Psoas muscle (tissue), 8 donors: ENCODE data around the gene NLRX1. TPM values are rescaled to one million over a fixed set of nuclear protein-coding genes. Genes with fewer than 3 reads are reported as not detected.
A peak's percentile ranks its signal among the peaks of the same experiment; 100 is the strongest.

Experiments
- ATAC-seq, 4 donors: fragments of 200-7000 bp; cut with Tn5 transposase; one replicate each; pipeline ENCODE4 v1.9.1; 2020; ENCODE audit warnings: moderate library complexity in 3 of 4, mild to moderate bottlenecking in 2 of 4
- DNase-seq, 2 donors: peaks; one replicate each; pipeline ENCODE4 v3.0.0-alpha.2; 2020
- H3K27ac ChIP-seq: fragments of 200-600 bp; one replicate; pipeline ENCODE4 v1.8.0; 2022
- H3K27me3 ChIP-seq, 3 donors: fragments of 200-600 bp in 1 of 3; one replicate each; pipeline versions ENCODE4 v1.6.1 to v1.8.0; 2013 to 2022; ENCODE audit warnings: low read length in 2 of 3, mild to moderate bottlenecking in 2 of 3, moderate library complexity in 1 of 3; ENCODE audit not compliant: insufficient read depth in 3 of 3
- H3K36me3 ChIP-seq, 2 donors: fragments of 200-600 bp in 1 of 2; one replicate each; pipeline versions ENCODE4 v1.6.1 to v1.8.0; 2013 to 2022; ENCODE audit warnings: low read depth in 1 of 2, mild to moderate bottlenecking in 1 of 2, moderate library complexity in 1 of 2; ENCODE audit not compliant: insufficient read depth in 1 of 2
- H3K4me1 ChIP-seq: fragments of 200-600 bp; one replicate; pipeline ENCODE4 v1.8.0; 2022
- H3K4me3 ChIP-seq: fragments of 200-600 bp; one replicate; pipeline ENCODE4 v1.8.0; 2022; ENCODE audit warnings: mild to moderate bottlenecking
- H3K9me3 ChIP-seq: fragments of 200-600 bp; one replicate; pipeline ENCODE4 v1.8.0; 2022
- CTCF ChIP-seq: fragments of 200-600 bp; IDR thresholded peaks from one replicate; pipeline ENCODE4 v1.8.0; 2022; ENCODE audit warnings: antibody characterized with exemption
- WGBS, 3 donors: extraction: QIAGEN DNeasy Blood & Tissue Kit; methylation state at CpG; one replicate each; pipeline versions ENCODE4 v1.1.6 to v1.1.7; 2013; 5-methylcytosine and 5-hydroxymethylcytosine counted together
- intact Hi-C, 2 donors: fragments of 100-400 bp; cut with DNase I; formaldehyde crosslinking; loops; one replicate each; pipeline versions ENCODE4 v1.11.0 to v1.14.2; 2022
- polyA plus RNA-seq, 3 donors: library from polyadenylated mRNA; stranded (reverse); fragments of 200-250 nt; gene quantifications; one replicate each; pipeline ENCODE4 v1.2.3, GENCODE V29; 2013
- total RNA-seq, 4 donors: library from RNA; stranded (reverse); fragmentation: NEBNext Ultra II Directional in 2 of 4; extraction: Animal tissue kit (Norgen Biotek cat#: 25700) in 2 of 4; gene quantifications; one replicate each; pipeline versions ENCODE4 v1.2.1 to v1.2.4, GENCODE V29; 2021 to 2023
- donor health status: healthy with polysubstance abuse.
- donor health status: DM: no; HTN: no; CAD: no; lungs with moderate emphysema.
- donor health status: Bipolar disorder and iron deficiency.
- donor health status: healthy.
- donor health status: DM: yes; HTN: yes; CAD: no.
- donor health status: DM: no; HTN: no; CAD: no.
- donor health status: DM: no; HTN: no; CAD: no.
- donor health status: DM: yes; HTN: yes; CAD: no.

Gene NLRX1
- total and polyA plus RNA-seq, 7 donors, result 8.8 to 28.7 (median 18.1) TPM

- H3K4me3 ChIP-seq, result no peak overlapping the region
- 13 to 14% (median 13%) methylated on average over 7 of the region's 7 CpGs for WGBS, 3 donors
- TF ChIP-seq CTCF, result peak; percentile 67
- peaks cover 0 to 6% (median 0%) of the 10 kb centered on the region in 3 donors for H3K27me3 ChIP-seq
- H3K27ac ChIP-seq, result no peak overlapping the region
- no peaks in the 10 kb centered on the region for H3K9me3 ChIP-seq
- H3K4me1 ChIP-seq, result peaks cover 9% of the 10 kb centered on the region
- ATAC-seq (peak; percentile 69 to 87 (median 82)), DNase-seq (peak; percentile 56 to 66)
- intact Hi-C loops, result loop anchor here (1.0 to 10.0 kb wide), 4 partner anchors 47 to 180 kb away; no protein-coding TSS in a partner anchor
- no peaks in the 10 kb centered on the region for H3K36me3 ChIP-seq
Observed at GRCh38 chr11:119144825-119145486, 23.6 kb upstream of the NLRX1 start.

- intact Hi-C loops, result loop anchor here (1.0 to 10.0 kb wide), 4 partner anchors 47 to 179 kb away; no protein-coding TSS in a partner anchor
- WGBS, 3 donors, result 51 to 58% (median 54%) methylated on average over 3 of the region's 3 CpGs
- H3K27ac ChIP-seq, result no peak overlapping the region
- TF ChIP-seq CTCF, result no peak
- ATAC-seq, result no peak
- no peak for DNase-seq
- H3K4me3 ChIP-seq, result no peak overlapping the region
- no peaks in the 10 kb centered on the region for H3K9me3 ChIP-seq
- H3K36me3 ChIP-seq, result no peaks in the 10 kb centered on the region
- peaks cover 9% of the 10 kb centered on the region for H3K4me1 ChIP-seq
- H3K27me3 ChIP-seq, result peaks cover 0 to 10% (median 0%) of the 10 kb centered on the region in 3 donors
Observed at GRCh38 chr11:119145551-119145950, 23.0 kb upstream of the NLRX1 start.

GRCh38 chr11:119147604-119148333 is 20.8 kb upstream of the NLRX1 start:
- 52 to 62% (median 54%) methylated on average over 6 of the region's 6 CpGs for WGBS, 3 donors
- intact Hi-C loops, result loop anchor here (5.0 to 10.0 kb wide), 3 partner anchors 45 to 177 kb away; no protein-coding TSS in a partner anchor
- DNase-seq (no peak), ATAC-seq (peak in 1 of 4 donors; percentile 53)
- Histone ChIP-seq H3K4me3 (no peak overlapping the region), H3K36me3 (no peaks in the 10 kb centered on the region), H3K27me3 (peaks cover 0 to 10% (median 0%) of the 10 kb centered on the region in 3 donors), H3K4me1 (peaks cover 9% of the 10 kb centered on the region), H3K9me3 (no peaks in the 10 kb centered on the region), H3K27ac (no peak overlapping the region)
- no peak for TF ChIP-seq CTCF

- ATAC-seq, result no peak
- intact Hi-C loops, result loop anchor here (5.0 to 10.0 kb wide), 3 partner anchors 44 to 176 kb away; no protein-coding TSS in a partner anchor
- Histone ChIP-seq H3K27ac (no peak overlapping the region), H3K27me3 (peaks cover 0 to 10% (median 0%) of the 10 kb centered on the region in 3 donors), H3K4me1 (peaks cover 9% of the 10 kb centered on the region), H3K9me3 (no peaks in the 10 kb centered on the region), H3K4me3 (peak overlapping the region; percentile 77), H3K36me3 (no peaks in the 10 kb centered on the region)
- 0 to 1% (median 1%) methylated on average over 15 to 16 of the region's 16 CpGs for WGBS, 3 donors
- no peak for TF ChIP-seq CTCF
- DNase-seq, result no peak
Observed at GRCh38 chr11:119148720-119149017, 19.9 kb upstream of the NLRX1 start.
